Measurements from ENCODE around the gene OR2AK2. TPM values are rescaled to one million over a fixed set of nuclear protein-coding genes. Genes with fewer than 3 reads are reported as not detected.

Gene OR2AK2
- total and polyA plus RNA-seq, 2 donors (not counting 1 experiment from before 2014, with no cell fraction given), result not detected

- no peak for DNase-seq (ENCODE audit: low read depth in 2 of 2)
- H3K9me3 ChIP-seq (ENCODE audit: control insufficient read depth, insufficient read depth, low read depth, low read length), result no peaks in the 10 kb centered on the region
- TF ChIP-seq EZH2 (IDR thresholded peaks at IDR 0.05; ENCODE audit: low read length, missing control alignments) (no peak), CTCF (conservative IDR thresholded peaks at IDR 0.05 in 1 of 2, IDR thresholded peaks at IDR 0.05 in 1 of 2; ENCODE audit: low read depth in 1 of 2, low read length in 2 of 2) (no peak)
- H3K27ac ChIP-seq (ENCODE audit: insufficient read depth, low read length), result no peak within 1 kb of the TSS
- H3K4me2 ChIP-seq (ENCODE audit: extremely low read depth, insufficient read depth, low read length), result no peak within 1 kb of the TSS
- H4K20me1 ChIP-seq (ENCODE audit: control insufficient read depth, extremely low read depth, insufficient read depth, low read length), result no peaks in the 10 kb centered on the region
- no peaks in the 10 kb centered on the region for H3K36me3 ChIP-seq (ENCODE audit: control insufficient read depth, insufficient read depth, low read length)
- H3K4me1 ChIP-seq (ENCODE audit: control insufficient read depth, extremely low read depth, insufficient read depth, low read length), result no peaks in the 10 kb centered on the region
- no peaks in the 10 kb centered on the region for H3K79me2 ChIP-seq (ENCODE audit: control insufficient read depth, insufficient read depth, low read length)
- H2AFZ ChIP-seq (ENCODE audit: low read length), result no peak within 1 kb of the TSS
- no peak within 1 kb of the TSS for H3K4me3 ChIP-seq (replicated peaks in 1 of 4; ENCODE audit: control extremely low read depth in 1 of 4, insufficient read depth in 1 of 4, low read depth in 3 of 4, low read length in 4 of 4)
- H3K9ac ChIP-seq (ENCODE audit: insufficient read depth, low read length), result no peak within 1 kb of the TSS
- H3K27me3 ChIP-seq (ENCODE audit: control insufficient read depth, insufficient read depth, low read length), result no peaks in the 10 kb centered on the region
These were observed 16.5 kb upstream of the OR2AK2 start, which contains the start of gene OR2L8 for GRCh38 chr1:247948558-247948957. Gene OR2L8, plus strand, starts transcription at chr1:247948858. Its CDS starts 0 bp downstream, at chr1:247948858.

- DNase-seq (ENCODE audit: low read depth in 2 of 2), result no peak
- Histone ChIP-seq H3K4me2 (ENCODE audit: extremely low read depth, insufficient read depth, low read length) (no peak overlapping the region), H3K27ac (ENCODE audit: insufficient read depth, low read length) (no peak overlapping the region), H3K4me1 (ENCODE audit: control insufficient read depth, extremely low read depth, insufficient read depth, low read length) (no peaks in the 10 kb centered on the region), H3K9me3 (ENCODE audit: control insufficient read depth, insufficient read depth, low read depth, low read length) (no peaks in the 10 kb centered on the region), H3K27me3 (ENCODE audit: control insufficient read depth, insufficient read depth, low read length) (no peaks in the 10 kb centered on the region), H3K79me2 (ENCODE audit: control insufficient read depth, insufficient read depth, low read length) (no peaks in the 10 kb centered on the region), H2AFZ (ENCODE audit: low read length) (no peak overlapping the region), H3K9ac (ENCODE audit: insufficient read depth, low read length) (no peak overlapping the region), H3K4me3 (replicated peaks in 1 of 4; ENCODE audit: control extremely low read depth in 1 of 4, insufficient read depth in 1 of 4, low read depth in 3 of 4, low read length in 4 of 4) (no peak overlapping the region), H3K36me3 (ENCODE audit: control insufficient read depth, insufficient read depth, low read length) (no peaks in the 10 kb centered on the region), H4K20me1 (ENCODE audit: control insufficient read depth, extremely low read depth, insufficient read depth, low read length) (no peaks in the 10 kb centered on the region)
- TF ChIP-seq CTCF (conservative IDR thresholded peaks at IDR 0.05 in 1 of 2, IDR thresholded peaks at IDR 0.05 in 1 of 2; ENCODE audit: low read depth in 1 of 2, low read length in 2 of 2) (no peak), EZH2 (IDR thresholded peaks at IDR 0.05; ENCODE audit: low read length, missing control alignments) (no peak)
These were observed 11.6 kb upstream of the OR2AK2 start for GRCh38 chr1:247953408-247953807.

- H3K79me2 ChIP-seq (ENCODE audit: control insufficient read depth, insufficient read depth, low read length), result no peaks in the 10 kb centered on the region
- H3K36me3 ChIP-seq (ENCODE audit: control insufficient read depth, insufficient read depth, low read length), result no peaks in the 10 kb centered on the region
- TF ChIP-seq EZH2 (IDR thresholded peaks at IDR 0.05; ENCODE audit: low read length, missing control alignments) (no peak), CTCF (conservative IDR thresholded peaks at IDR 0.05 in 1 of 2, IDR thresholded peaks at IDR 0.05 in 1 of 2; ENCODE audit: low read depth in 1 of 2, low read length in 2 of 2) (no peak)
- no peak for DNase-seq (ENCODE audit: low read depth in 2 of 2)
- H3K4me2 ChIP-seq (ENCODE audit: extremely low read depth, insufficient read depth, low read length), result no peak overlapping the region
- no peak overlapping the region for H2AFZ ChIP-seq (ENCODE audit: low read length)
- no peak overlapping the region for H3K9ac ChIP-seq (ENCODE audit: insufficient read depth, low read length)
- no peaks in the 10 kb centered on the region for H3K4me1 ChIP-seq (ENCODE audit: control insufficient read depth, extremely low read depth, insufficient read depth, low read length)
- H3K27ac ChIP-seq (ENCODE audit: insufficient read depth, low read length), result no peak overlapping the region
- no peaks in the 10 kb centered on the region for H3K27me3 ChIP-seq (ENCODE audit: control insufficient read depth, insufficient read depth, low read length)
- no peaks in the 10 kb centered on the region for H3K9me3 ChIP-seq (ENCODE audit: control insufficient read depth, insufficient read depth, low read depth, low read length)
- H3K4me3 ChIP-seq (replicated peaks in 1 of 4; ENCODE audit: control extremely low read depth in 1 of 4, insufficient read depth in 1 of 4, low read depth in 3 of 4, low read length in 4 of 4), result no peak overlapping the region
- H4K20me1 ChIP-seq (ENCODE audit: control insufficient read depth, extremely low read depth, insufficient read depth, low read length), result no peaks in the 10 kb centered on the region
These were observed 3.2 kb upstream of the OR2AK2 start for GRCh38 chr1:247961791-247962190.

Measured in fibroblast of lung (primary cell).